ENCODE measurements around the gene SOCS4. TPM values are rescaled to one million over a fixed set of nuclear protein-coding genes. Genes with fewer than 3 reads are reported as not detected.
"Not testable (repeated sequence)": the region's sequence is repeated elsewhere in the genome, so short reads cannot be mapped to it uniquely, and the experiment has no call there.

SOCS4 gene
- total RNA-seq, 1 donor from 2014 or later = 17.9 TPM

- peak; percentile 73 to 86 for ATAC-seq
- TF ChIP-seq CTCF (IDR thresholded peaks at IDR 0.05) = no peak
- Histone ChIP-seq H3K36me3 (peaks cover 9% of the 10 kb centered on the region), H3K4me1 (peaks cover 21% of the 10 kb centered on the region), H3K27ac (peak overlapping the region; percentile 68), H3K4me3 (no peak overlapping the region), H3K9me3 (no peaks in the 10 kb centered on the region), H3K27me3 (ENCODE audit: low read depth) (no peaks in the 10 kb centered on the region)
- intact Hi-C loops (cut with DNase I) = no loop called here
- no peak for DNase-seq
Observed at GRCh38 chr14:55071870-55072640, 45.0 kb downstream of the SOCS4 start.

GRCh38 chr14:55073856-55074255, 46.8 kb downstream of the SOCS4 start:
- intact Hi-C loops (cut with DNase I) = no loop called here
- H3K27me3 ChIP-seq (ENCODE audit: low read depth) = no peaks in the 10 kb centered on the region
- H3K4me3 ChIP-seq = no peak overlapping the region
- ATAC-seq = no peak
- H3K36me3 ChIP-seq = no peaks in the 10 kb centered on the region
- H3K4me1 ChIP-seq = peaks cover 21% of the 10 kb centered on the region
- H3K27ac ChIP-seq = no peak overlapping the region
- no peak for TF ChIP-seq CTCF (IDR thresholded peaks at IDR 0.05)
- no peaks in the 10 kb centered on the region for H3K9me3 ChIP-seq
- no peak for DNase-seq

- intact Hi-C loops (cut with DNase I) = no loop called here
- H3K9me3 ChIP-seq = no peaks in the 10 kb centered on the region
- H3K4me1 ChIP-seq = peaks cover 21% of the 10 kb centered on the region
- H3K27me3 ChIP-seq (ENCODE audit: low read depth) = no peaks in the 10 kb centered on the region
- H3K4me3 ChIP-seq = no peak overlapping the region
- DNase-seq (no peak), ATAC-seq (no peak)
- TF ChIP-seq CTCF (IDR thresholded peaks at IDR 0.05) = no peak
- no peak overlapping the region for H3K27ac ChIP-seq
- no peaks in the 10 kb centered on the region for H3K36me3 ChIP-seq
Observed at GRCh38 chr14:55074662-55075061, 47.6 kb downstream of the SOCS4 start.

- intact Hi-C loops (cut with DNase I) = no loop called here
- H3K36me3 ChIP-seq = no peaks in the 10 kb centered on the region
- H3K9me3 ChIP-seq = no peaks in the 10 kb centered on the region
- no peak overlapping the region for H3K27ac ChIP-seq
- no peak for ATAC-seq
- H3K4me3 ChIP-seq = no peak overlapping the region
- no peaks in the 10 kb centered on the region for H3K27me3 ChIP-seq (ENCODE audit: low read depth)
- DNase-seq = no peak
- H3K4me1 ChIP-seq = peaks cover 21% of the 10 kb centered on the region
- no peak for TF ChIP-seq CTCF (IDR thresholded peaks at IDR 0.05)
Observed at GRCh38 chr14:55075628-55076175, 48.7 kb downstream of the SOCS4 start.

- ATAC-seq (peak; percentile 95 to 97), DNase-seq (peak; percentile 73)
- intact Hi-C loops (cut with DNase I) = no loop called here
- no peak overlapping the region for H3K4me3 ChIP-seq
- H3K36me3 ChIP-seq = no peaks in the 10 kb centered on the region
- H3K27ac ChIP-seq = peak overlapping the region; percentile 81
- H3K9me3 ChIP-seq = no peaks in the 10 kb centered on the region
- no peak for TF ChIP-seq CTCF (IDR thresholded peaks at IDR 0.05)
- no peaks in the 10 kb centered on the region for H3K27me3 ChIP-seq (ENCODE audit: low read depth)
- H3K4me1 ChIP-seq = peaks cover 9% of the 10 kb centered on the region
Observed at GRCh38 chr14:55077170-55078151, 50.4 kb downstream of the SOCS4 start.

GRCh38 chr14:55079961-55080360, 52.9 kb downstream of the SOCS4 start:
- H3K9me3 ChIP-seq; H3K27me3 ChIP-seq (ENCODE audit: low read depth); H3K36me3 ChIP-seq; DNase-seq; ATAC-seq; H3K4me1 ChIP-seq; intact Hi-C loops (cut with DNase I); H3K4me3 ChIP-seq; H3K27ac ChIP-seq: not testable (repeated sequence)
